NCI-H774 (cell line): ENCODE measurements around the gene SPAM1.
"Not testable (repeated sequence)": the region's sequence is repeated elsewhere in the genome, so short reads cannot be mapped to it uniquely, and the experiment has no call there.

Source experiments
- DNase-seq: peaks from one replicate; lab custom pipeline; 2025; lab: John Stamatoyannopoulos, UW

The SPAM1 gene

GRCh38 chr7:123924941-123925340 lies at the start of gene SPAM1:
SPAM1 (plus strand) TSS chr7:123925241; CDS start chr7:123953571, 28,330 bp downstream.
- no peak for DNase-seq

- no peak for DNase-seq
Observed at GRCh38 chr7:123876557-123877256, 48.3 kb upstream of the SPAM1 start.

GRCh38 chr7:123879628-123880027 lies 45.4 kb upstream of the SPAM1 start:
- no peak for DNase-seq

- no peak for DNase-seq
Observed at GRCh38 chr7:123881300-123881699, 43.7 kb upstream of the SPAM1 start.

- DNase-seq = no peak
Observed at GRCh38 chr7:123883154-123883553, 41.9 kb upstream of the SPAM1 start.

- DNase-seq = no peak
Observed at GRCh38 chr7:123888192-123888591, 36.8 kb upstream of the SPAM1 start.

GRCh38 chr7:123894753-123895152 lies 30.3 kb upstream of the SPAM1 start:
- DNase-seq = not testable (repeated sequence)

- DNase-seq = no peak
Observed at GRCh38 chr7:123901101-123901500, 23.9 kb upstream of the SPAM1 start.

- no peak for DNase-seq
Observed at GRCh38 chr7:123905714-123906113, 19.3 kb upstream of the SPAM1 start.

GRCh38 chr7:123916240-123916724 lies 8.8 kb upstream of the SPAM1 start:
- DNase-seq = no peak

- DNase-seq = no peak
Observed at GRCh38 chr7:123917878-123918277, 7.2 kb upstream of the SPAM1 start.

- no peak for DNase-seq
Observed at GRCh38 chr7:123918309-123918708, 6.7 kb upstream of the SPAM1 start.

- no peak for DNase-seq
Observed at GRCh38 chr7:123923599-123923998, 1.4 kb upstream of the SPAM1 start.

GRCh38 chr7:123929107-123929506 lies 4.1 kb downstream of the SPAM1 start:
- DNase-seq = no peak

GRCh38 chr7:123929655-123930054 lies 4.6 kb downstream of the SPAM1 start:
- DNase-seq = no peak

GRCh38 chr7:123935436-123936381 lies 10.7 kb downstream of the SPAM1 start:
- no peak for DNase-seq

GRCh38 chr7:123936388-123936787 lies 11.3 kb downstream of the SPAM1 start:
- no peak for DNase-seq

- DNase-seq = no peak
Observed at GRCh38 chr7:123939784-123940183, 14.7 kb downstream of the SPAM1 start.

- no peak for DNase-seq
Observed at GRCh38 chr7:123941391-123942180, 16.5 kb downstream of the SPAM1 start.

GRCh38 chr7:123944395-123944794 lies 19.4 kb downstream of the SPAM1 start:
- no peak for DNase-seq

GRCh38 chr7:123945938-123946337 lies 20.9 kb downstream of the SPAM1 start:
- no peak for DNase-seq

- no peak for DNase-seq
Observed at GRCh38 chr7:123948136-123948535, 23.1 kb downstream of the SPAM1 start.
